PC-3 (cell line): ENCODE results near the gene ANKS1A.

Source experiments
- EZH2 ChIP-seq: fragments of 300-600 bp; sonication (generic); IDR thresholded peaks from one replicate; pipeline ENCODE4 v1.6.1; 2017; ENCODE audit warnings: antibody characterized with exemption, mild to moderate bottlenecking, low read length; ENCODE audit not compliant: unreplicated experiment
- TF ChIP-seq, protein P1 (sequence below): fragments of 300-600 bp; sonication (generic); conservative IDR thresholded peaks from 2 replicates; pipeline ENCODE4 v1.5.1; 2017; ENCODE audit warnings: antibody characterized with exemption, low read depth, mild to moderate bottlenecking, low read length

DNA sequence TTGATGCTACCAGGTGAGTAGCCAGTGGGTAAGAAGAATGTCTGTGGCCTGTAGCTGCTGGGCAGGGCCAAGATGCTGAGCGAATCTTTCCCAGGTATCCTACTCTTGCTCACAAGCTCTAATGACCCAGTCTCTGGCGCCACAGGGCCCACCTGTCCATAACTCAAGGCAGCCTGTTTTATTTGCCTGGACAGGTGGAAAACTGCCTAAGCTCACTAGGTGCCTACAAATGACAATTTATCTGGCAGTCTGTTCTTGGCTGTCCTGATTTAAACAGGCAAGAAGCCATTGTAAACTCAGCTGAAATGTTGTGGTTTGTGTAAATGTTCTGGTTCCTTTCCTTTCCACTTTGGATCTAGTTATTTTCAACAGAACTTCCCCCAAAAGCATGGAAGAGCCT, 138.8 kb downstream of the ANKS1A start:
- TF ChIP-seq, protein P1, sequence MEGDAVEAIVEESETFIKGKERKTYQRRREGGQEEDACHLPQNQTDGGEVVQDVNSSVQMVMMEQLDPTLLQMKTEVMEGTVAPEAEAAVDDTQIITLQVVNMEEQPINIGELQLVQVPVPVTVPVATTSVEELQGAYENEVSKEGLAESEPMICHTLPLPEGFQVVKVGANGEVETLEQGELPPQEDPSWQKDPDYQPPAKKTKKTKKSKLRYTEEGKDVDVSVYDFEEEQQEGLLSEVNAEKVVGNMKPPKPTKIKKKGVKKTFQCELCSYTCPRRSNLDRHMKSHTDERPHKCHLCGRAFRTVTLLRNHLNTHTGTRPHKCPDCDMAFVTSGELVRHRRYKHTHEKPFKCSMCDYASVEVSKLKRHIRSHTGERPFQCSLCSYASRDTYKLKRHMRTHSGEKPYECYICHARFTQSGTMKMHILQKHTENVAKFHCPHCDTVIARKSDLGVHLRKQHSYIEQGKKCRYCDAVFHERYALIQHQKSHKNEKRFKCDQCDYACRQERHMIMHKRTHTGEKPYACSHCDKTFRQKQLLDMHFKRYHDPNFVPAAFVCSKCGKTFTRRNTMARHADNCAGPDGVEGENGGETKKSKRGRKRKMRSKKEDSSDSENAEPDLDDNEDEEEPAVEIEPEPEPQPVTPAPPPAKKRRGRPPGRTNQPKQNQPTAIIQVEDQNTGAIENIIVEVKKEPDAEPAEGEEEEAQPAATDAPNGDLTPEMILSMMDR, result no peak
- no peak for TF ChIP-seq EZH2
